Endothelial cell of umbilical vein (primary cell): ENCODE measurements around the gene PLXNA4. TPM values are rescaled to one million over a fixed set of nuclear protein-coding genes. Genes with fewer than 3 reads are reported as not detected.

ENCODE experiments used
- BruUV-seq: library from RNA; stranded (reverse); fragments of 400-500 nt; replicated peaks from 2 replicates; lab custom pipeline; 2021; lab: Mats Ljungman, UMichigan
- CTCF ChIA-PET: fragments of 300-600, 350-600 bp; sonication (Branson Sonifier 250); formaldehyde crosslinking; loops from one replicate; lab custom pipeline; 2021; ENCODE audit warnings: antibody characterized with exemption, inconsistent platforms; lab: Charles Lee
- POLR2A ChIA-PET: fragments of 300-600, 350-600 bp; sonication (Branson Sonifier 250); formaldehyde crosslinking; loops from one replicate; lab custom pipeline; 2021; ENCODE audit warnings: antibody characterized with exemption, inconsistent platforms; lab: Charles Lee
- DNase-seq: peaks from one replicate; pipeline ENCODE4 v3.0.0-alpha.2; 2011; ENCODE audit warnings: low read depth, low spot score
- FAIRE-seq: peaks from 2 replicates; lab custom pipeline; 2011; peaks lifted over from hg19 to GRCh38; lab: Jason Lieb, UNC
- H2AFZ ChIP-seq: 2 replicates; pipeline ENCODE4 v1.6.0; 2012; ENCODE audit warnings: low read depth, low read length, control low read depth, inconsistent platforms
- H3K27ac ChIP-seq: 2 replicates; pipeline ENCODE4 v1.5.1; 2011; ENCODE audit warnings: low read depth, mild to moderate bottlenecking, control low read depth, low read length, moderate library complexity; ENCODE audit not compliant: insufficient read depth
- H3K27me3 ChIP-seq, 2 experiments: 2 replicates each; pipeline versions ENCODE4 v1.6.0 to v1.6.1; 2011; ENCODE audit warnings: low read length in 2 of 2, mixed read lengths in 1 of 2; ENCODE audit not compliant: control insufficient read depth in 2 of 2, insufficient read depth in 2 of 2
- H3K36me3 ChIP-seq, 2 experiments: 2 replicates in 1 of 2; 3 replicates in 1 of 2; pipeline ENCODE4 v1.5.1; 2011; ENCODE audit warnings: low read length in 2 of 2, mild to moderate bottlenecking in 1 of 2, moderate library complexity in 1 of 2; ENCODE audit not compliant: control insufficient read depth in 2 of 2, insufficient read depth in 2 of 2; ENCODE audit errors: extremely low read depth in 1 of 2
- H3K4me1 ChIP-seq: 3 replicates; pipeline ENCODE4 v1.5.1; 2011; ENCODE audit warnings: mild to moderate bottlenecking, low read length; ENCODE audit not compliant: control insufficient read depth, insufficient read depth; ENCODE audit errors: extremely low read depth
- H3K4me2 ChIP-seq: 2 replicates; pipeline ENCODE4 v1.6.1; 2011; ENCODE audit warnings: low read length, control low read depth, mixed read lengths; ENCODE audit not compliant: insufficient read depth
- H3K4me3 ChIP-seq, 3 experiments: fragments of 200-600 bp in 1 of 3; sonication (generic), shearing (Covaris generic) in 1 of 3; replicated peaks in 1 of 3; 2 replicates each; pipeline ENCODE4 v1.5.1; 2011 to 2016; ENCODE audit warnings: control low read depth in 3 of 3, low read length in 3 of 3, mild to moderate bottlenecking in 2 of 3, inconsistent platforms in 1 of 3, low read depth in 1 of 3, moderate library complexity in 1 of 3; ENCODE audit not compliant: insufficient read depth in 1 of 3
- H3K79me2 ChIP-seq: 2 replicates; pipeline ENCODE4 v1.6.0; 2012; ENCODE audit warnings: low read length, inconsistent platforms; ENCODE audit not compliant: control insufficient read depth, insufficient read depth
- H3K9ac ChIP-seq: replicated peaks from 2 replicates; pipeline ENCODE3; 2011; ENCODE audit warnings: low read length, control low read depth; ENCODE audit not compliant: insufficient read depth; ENCODE audit errors: extremely low read depth
- H3K9me1 ChIP-seq: replicated peaks from 3 replicates; pipeline ENCODE4 v1.6.0; 2011; ENCODE audit warnings: mild to moderate bottlenecking, low read length; ENCODE audit not compliant: control insufficient read depth, insufficient read depth; ENCODE audit errors: extremely low read depth
- H3K9me3 ChIP-seq: replicated peaks from 2 replicates; pipeline ENCODE4 v1.5.1; 2012; ENCODE audit warnings: low read length, inconsistent platforms; ENCODE audit not compliant: control insufficient read depth, insufficient read depth
- H4K20me1 ChIP-seq: replicated peaks from 2 replicates; pipeline ENCODE3; 2011; ENCODE audit warnings: mild to moderate bottlenecking, low read length; ENCODE audit not compliant: control insufficient read depth, insufficient read depth; ENCODE audit errors: extremely low read depth
- GATA2 ChIP-seq: IDR thresholded peaks from 2 replicates; pipeline ENCODE4 v1.7.0; 2011; ENCODE audit warnings: low read depth, mild to moderate bottlenecking, moderate library complexity, mixed read lengths, low read length; ENCODE audit not compliant: insufficient read length, insufficient read depth
- JUN ChIP-seq: IDR thresholded peaks from 2 replicates; pipeline ENCODE4 v1.6.1; 2011; ENCODE audit warnings: borderline replicate concordance, low read depth; ENCODE audit not compliant: insufficient read length, insufficient read depth
- MYC ChIP-seq: IDR thresholded peaks from one replicate; pipeline ENCODE4 v1.6.1; 2011; ENCODE audit warnings: mild to moderate bottlenecking, low read depth, low read length
- POLR2A ChIP-seq: IDR thresholded peaks from 2 replicates; pipeline ENCODE4 v1.6.1; 2012; ENCODE audit warnings: low read depth, mild to moderate bottlenecking, control low read depth, low read length
- POLR2AphosphoS5 ChIP-seq: IDR thresholded peaks from 2 replicates; pipeline ENCODE4 v1.6.1; 2012; ENCODE audit warnings: low read depth, mild to moderate bottlenecking, control low read depth, low read length, moderate library complexity; ENCODE audit not compliant: insufficient read depth
- dilution Hi-C: fragments of 300-500 bp; cut with MboI; formaldehyde crosslinking; loops from one replicate; pipeline ENCODE4 v1.15.0; 2019; ENCODE audit warnings: low sequenced_read_pairs; ENCODE audit not compliant: extremely low pct_ligation_motif_present
- intact Hi-C: fragments of 100-400 bp; cut with micrococcal nuclease; formaldehyde crosslinking; loops from one replicate; pipeline ENCODE4 v1.10.0; 2022
- polyA plus RNA-seq, 4 experiments: library from polyadenylated mRNA; depleted of rRNA in 3 of 4; stranded (reverse) in 3 of 4; unstranded in 1 of 4; fragments of >200 nt; gene quantifications; 2 replicates each; pipeline versions ENCODE4 v1.2.1 to v1.2.3, GENCODE V29; 2011 to 2012; ENCODE audit warnings: missing spikeins in 1 of 4
- total RNA-seq: library from RNA; stranded (reverse); gene quantifications from 2 replicates; pipeline ENCODE4 v1.2.3, GENCODE V29; 2021
- TF ChIP-seq, protein P1 (sequence below): IDR thresholded peaks from 2 replicates; pipeline ENCODE4 v1.6.1; 2011; ENCODE audit not compliant: insufficient read depth, insufficient read length
- TF ChIP-seq, protein P2 (sequence below), 2 donors: IDR thresholded peaks; 1 replicate in 1 of 2; 2 replicates in 1 of 2; pipeline ENCODE4 v1.5.1; 2011; ENCODE audit warnings: low read length in 2 of 2, mild to moderate bottlenecking in 2 of 2, moderate library complexity in 2 of 2, control low read depth in 1 of 2, inconsistent platforms in 1 of 2, low read depth in 1 of 2; ENCODE audit not compliant: insufficient read depth in 1 of 2; ENCODE audit errors: extremely low read depth in 1 of 2

Gene PLXNA4
- total and polyA plus RNA-seq, 2 donors (not counting 3 experiments of a cell fraction or from before 2014, with no cell fraction given): 12.1 to 20.4 TPM

DNA sequence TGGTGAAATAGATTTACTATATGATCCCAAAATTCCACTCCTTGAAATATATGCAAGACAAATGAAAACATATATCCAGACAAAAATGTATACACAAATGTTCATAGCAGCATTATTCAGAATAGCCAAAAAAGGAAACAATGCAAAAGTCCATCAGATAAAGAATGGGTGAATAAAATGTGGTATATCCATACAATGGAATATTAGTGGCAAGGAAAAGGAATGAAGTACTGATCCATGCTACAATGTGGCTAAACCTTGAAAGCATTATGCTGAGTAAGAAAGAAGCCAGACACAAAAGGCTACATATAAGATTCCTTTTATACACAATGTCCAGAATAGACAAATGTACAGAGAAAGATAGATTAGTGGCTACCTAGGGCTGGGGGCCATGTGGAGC lies 225.5 kb downstream of the PLXNA4 start:
- H2AFZ ChIP-seq: no peak overlapping the region
- H3K4me3 ChIP-seq: no peak overlapping the region
- H4K20me1 ChIP-seq: no peaks in the 10 kb centered on the region
- DNase-seq: no peak
- intact Hi-C loops: no loop called here
- no peaks in the 10 kb centered on the region for H3K9me3 ChIP-seq
- H3K36me3 ChIP-seq: no peaks in the 10 kb centered on the region
- no peak for FAIRE-seq
- CTCF ChIA-PET: no interaction called here
- no peak for TF ChIP-seq JUN
- TF ChIP-seq POLR2AphosphoS5: no peak
- TF ChIP-seq POLR2A: no peak
- TF ChIP-seq, protein P1, sequence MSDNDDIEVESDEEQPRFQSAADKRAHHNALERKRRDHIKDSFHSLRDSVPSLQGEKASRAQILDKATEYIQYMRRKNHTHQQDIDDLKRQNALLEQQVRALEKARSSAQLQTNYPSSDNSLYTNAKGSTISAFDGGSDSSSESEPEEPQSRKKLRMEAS: no peak
- TF ChIP-seq MYC: no peak
- TF ChIP-seq, protein P2, sequence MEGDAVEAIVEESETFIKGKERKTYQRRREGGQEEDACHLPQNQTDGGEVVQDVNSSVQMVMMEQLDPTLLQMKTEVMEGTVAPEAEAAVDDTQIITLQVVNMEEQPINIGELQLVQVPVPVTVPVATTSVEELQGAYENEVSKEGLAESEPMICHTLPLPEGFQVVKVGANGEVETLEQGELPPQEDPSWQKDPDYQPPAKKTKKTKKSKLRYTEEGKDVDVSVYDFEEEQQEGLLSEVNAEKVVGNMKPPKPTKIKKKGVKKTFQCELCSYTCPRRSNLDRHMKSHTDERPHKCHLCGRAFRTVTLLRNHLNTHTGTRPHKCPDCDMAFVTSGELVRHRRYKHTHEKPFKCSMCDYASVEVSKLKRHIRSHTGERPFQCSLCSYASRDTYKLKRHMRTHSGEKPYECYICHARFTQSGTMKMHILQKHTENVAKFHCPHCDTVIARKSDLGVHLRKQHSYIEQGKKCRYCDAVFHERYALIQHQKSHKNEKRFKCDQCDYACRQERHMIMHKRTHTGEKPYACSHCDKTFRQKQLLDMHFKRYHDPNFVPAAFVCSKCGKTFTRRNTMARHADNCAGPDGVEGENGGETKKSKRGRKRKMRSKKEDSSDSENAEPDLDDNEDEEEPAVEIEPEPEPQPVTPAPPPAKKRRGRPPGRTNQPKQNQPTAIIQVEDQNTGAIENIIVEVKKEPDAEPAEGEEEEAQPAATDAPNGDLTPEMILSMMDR (IDR thresholded peaks at IDR 0.05; ENCODE audit: extremely low read depth in 1 of 2, insufficient read depth in 1 of 2, low read depth in 1 of 2, low read length in 2 of 2): no peak
- no peak for TF ChIP-seq GATA2
- no TSS peak for BruUV-seq
- H3K9ac ChIP-seq: no peak overlapping the region
- H3K79me2 ChIP-seq: no peaks in the 10 kb centered on the region
- no peaks in the 10 kb centered on the region for H3K27me3 ChIP-seq
- POLR2A ChIA-PET: no interaction called here
- H3K9me1 ChIP-seq: no peaks in the 10 kb centered on the region
- dilution Hi-C loops: no loop called here
- H3K4me1 ChIP-seq: peaks cover 12% of the 10 kb centered on the region
- H3K27ac ChIP-seq: no peak overlapping the region
- no peak overlapping the region for H3K4me2 ChIP-seq
